Measurements from ENCODE around the gene TMF1.

- no peak for TF ChIP-seq POLR2A (IDR thresholded peaks at IDR 0.05)
- no peak for TF ChIP-seq CTCF (IDR thresholded peaks at IDR 0.05)
Measured at GRCh38 chr3:69059688-69060087, 7.6 kb upstream of the TMF1 start.
